Bone marrow (tissue), 2 donors: Measurements from ENCODE around the gene PLPP7.
"Not testable (repeated sequence)": the region's sequence is repeated elsewhere in the genome, so short reads cannot be mapped to it uniquely, and the experiment has no call there.

Source experiments
- DNase-seq, 2 donors: peaks; one replicate each; lab custom pipeline; 2025; lab: John Stamatoyannopoulos, UW

The PLPP7 gene

DNA sequence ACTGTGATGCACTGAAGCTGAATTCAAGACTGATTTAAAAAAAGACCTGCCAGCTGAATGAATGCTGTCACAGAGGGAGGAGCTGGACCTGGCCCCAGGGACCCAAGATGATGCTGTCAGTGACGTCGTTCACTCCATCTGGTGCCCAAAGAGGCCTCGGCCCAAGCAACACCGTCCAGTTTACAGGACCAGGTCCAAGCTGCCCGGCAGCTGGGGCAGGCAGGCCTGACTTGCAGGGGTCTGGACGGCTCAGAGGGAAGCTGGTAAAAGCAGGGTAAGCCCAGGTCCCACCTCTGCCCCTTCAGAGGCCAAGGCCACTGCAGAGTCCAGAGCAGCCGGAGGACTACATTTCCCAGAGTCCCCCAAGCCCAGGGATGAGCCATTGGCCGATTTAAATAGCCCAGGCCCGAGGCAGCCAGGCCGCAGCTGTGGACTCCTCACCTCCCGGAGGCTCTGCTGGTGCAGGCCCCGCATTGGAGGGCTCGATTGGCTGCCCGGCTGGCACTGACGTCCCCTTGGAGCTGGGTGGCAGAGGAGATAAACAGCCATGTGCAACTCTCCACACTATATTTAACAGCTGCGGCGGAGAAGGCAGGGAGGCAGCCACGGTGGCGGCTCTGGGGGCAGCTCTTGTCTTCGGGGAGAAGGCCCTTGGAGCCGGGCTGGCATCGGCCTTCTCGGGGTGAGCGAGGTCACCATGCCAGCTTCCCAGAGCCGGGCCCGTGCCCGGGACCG lies at the start of gene PLPP7:
Gene PLPP7 (plus strand): TSS at position 423 of the 735 bp plus-strand sequence. CDS start 275 bp downstream, at position 698.
- no peak for DNase-seq

DNA sequence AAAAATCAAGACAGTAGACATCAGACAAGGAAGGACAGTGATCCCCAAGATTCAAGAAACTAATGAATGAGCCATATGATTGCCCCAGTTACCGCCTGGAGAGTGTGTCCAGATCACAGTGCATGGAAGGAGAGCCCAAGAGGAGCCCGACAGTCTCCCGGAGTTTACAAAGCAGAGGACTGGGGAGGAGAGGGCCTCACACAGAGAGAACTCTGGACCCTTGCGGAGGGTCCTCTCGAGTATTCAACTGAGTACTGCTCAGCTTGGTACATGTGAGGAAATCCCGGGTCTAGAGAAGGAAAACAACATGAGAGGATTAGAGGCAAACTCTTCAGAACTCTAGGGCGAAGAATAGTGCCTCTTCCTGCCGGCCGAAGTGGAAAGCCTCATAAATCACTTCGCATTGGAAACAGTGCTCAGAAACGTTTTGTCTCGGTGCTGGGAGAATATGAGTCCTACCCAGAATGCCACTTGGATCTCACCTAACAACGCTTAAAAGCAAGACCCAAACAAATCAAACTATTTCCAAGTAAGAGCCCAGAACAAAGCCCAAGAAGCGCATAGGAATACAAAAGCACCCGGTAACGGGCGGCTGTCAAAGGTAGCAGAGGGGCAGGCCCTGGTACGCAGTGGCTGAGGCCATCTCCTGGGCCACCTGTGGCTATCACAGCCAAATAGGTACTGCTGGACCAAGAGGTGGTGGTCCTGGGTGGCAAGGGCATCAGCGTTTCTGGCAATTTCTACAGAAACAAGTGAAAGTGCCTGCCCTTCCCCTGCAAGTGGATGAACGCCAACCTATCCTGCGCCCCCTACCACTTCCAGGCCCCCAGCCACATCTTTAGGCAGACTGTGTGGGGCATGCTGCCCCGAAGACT lies 49.2 kb upstream of the PLPP7 start:
- DNase-seq: no peak

DNA sequence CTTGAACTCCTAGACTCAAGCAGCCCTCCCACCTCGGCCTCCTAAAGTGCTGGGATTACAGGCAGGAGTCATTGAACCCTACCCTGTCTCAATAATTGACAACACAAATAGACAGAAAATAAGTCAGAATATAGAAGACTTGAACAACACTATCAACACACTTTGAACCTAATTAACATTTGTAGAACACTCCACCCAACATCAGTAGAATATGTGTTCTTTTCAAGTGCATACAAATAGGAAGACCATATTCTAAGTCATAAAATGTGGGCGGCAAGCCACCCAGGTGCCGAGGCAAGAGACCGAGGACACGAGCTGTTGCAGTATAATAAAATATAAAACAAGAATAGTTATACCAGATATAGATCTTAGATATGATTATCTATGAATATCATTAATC lies 45.2 kb upstream of the PLPP7 start:
- DNase-seq: not testable (repeated sequence)

DNA sequence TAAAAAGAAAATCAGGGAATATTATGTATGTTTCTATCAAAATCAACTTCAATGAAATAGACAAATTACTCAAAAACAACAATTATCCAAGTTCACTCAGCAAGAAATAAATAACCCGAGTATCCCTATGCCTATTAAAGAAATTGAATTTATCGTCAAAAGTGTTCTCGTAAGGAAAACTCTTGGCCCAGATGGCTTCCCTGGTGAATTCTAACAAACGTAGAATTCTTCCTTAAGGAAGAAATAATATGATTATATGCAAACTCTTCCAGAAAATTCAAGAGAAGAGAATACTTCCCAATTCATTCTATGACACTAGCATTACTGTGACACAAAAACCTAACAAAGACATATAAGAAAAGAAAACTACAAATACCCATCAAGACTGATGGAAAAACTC lies 42.9 kb upstream of the PLPP7 start:
- no peak for DNase-seq

DNA sequence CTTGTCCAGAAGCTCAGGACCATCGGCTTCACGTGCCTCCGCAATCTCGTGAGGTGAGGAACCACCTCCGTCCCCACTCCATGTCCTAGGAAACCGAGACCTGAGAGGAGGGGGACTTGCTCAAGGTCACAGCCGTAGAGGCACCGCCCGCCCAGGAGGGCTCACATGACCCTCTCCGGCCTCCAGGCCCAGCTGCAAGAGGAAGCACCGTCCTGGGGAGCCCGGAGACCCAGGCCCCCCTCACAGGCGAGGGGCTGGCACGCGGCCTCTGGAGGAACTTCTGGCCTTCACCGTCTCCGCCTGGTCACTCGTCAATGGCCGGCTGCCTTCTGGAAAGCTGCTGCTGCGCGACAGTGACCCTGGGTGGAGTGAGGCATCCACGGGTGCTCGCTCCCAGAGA lies 37.4 kb upstream of the PLPP7 start:
- no peak for DNase-seq

DNA sequence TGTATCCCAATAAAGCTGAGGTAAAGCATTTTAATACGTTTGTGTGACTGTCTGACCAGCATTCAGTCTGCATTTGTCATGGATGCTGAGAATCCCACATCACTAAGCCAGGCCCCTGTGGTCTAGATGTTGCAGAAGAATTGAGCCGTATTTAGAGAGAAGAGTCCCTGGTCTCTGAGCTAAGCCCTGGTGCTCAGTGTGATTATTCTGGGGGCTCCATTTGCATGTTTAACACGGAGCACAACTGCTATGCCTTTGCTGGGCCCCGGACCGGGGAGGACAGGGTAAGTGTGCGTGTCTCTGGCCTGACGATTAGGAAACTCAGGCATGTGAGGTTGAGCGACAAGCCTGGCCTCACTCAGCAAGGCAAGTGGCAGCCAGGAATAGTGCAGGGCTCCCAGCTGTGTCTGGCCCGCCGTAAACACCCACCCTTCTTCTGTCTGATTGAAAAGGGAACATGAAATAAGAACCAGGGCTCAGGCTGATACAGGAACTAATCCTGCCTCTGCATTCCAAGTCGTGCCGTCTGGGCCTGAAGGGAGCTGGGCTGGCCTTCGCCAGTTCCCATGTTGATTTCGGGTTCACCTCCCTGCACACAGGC lies 35.5 kb upstream of the PLPP7 start:
- DNase-seq: peak in 1 of 2 donors; percentile 85

DNA sequence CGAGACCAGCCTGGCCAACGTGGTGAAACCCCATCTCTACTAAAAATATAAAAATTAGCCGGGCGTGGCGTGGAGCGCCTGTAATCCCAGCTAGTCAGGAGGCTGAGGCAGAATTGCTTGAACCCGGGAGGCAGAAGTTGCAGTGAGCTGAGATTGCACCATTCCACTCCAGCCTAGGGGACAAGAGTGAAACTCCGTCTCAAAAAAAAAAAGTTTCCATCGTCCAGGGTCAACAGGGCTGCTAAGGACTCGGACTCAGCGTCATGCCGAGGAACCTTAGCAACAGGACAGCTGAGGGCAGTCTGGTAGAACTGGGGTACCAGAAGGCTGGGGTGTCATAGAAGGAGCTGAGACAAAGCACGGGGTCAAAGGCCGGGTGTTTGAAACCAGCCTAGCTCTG lies 34.9 kb upstream of the PLPP7 start:
- no peak for DNase-seq

DNA sequence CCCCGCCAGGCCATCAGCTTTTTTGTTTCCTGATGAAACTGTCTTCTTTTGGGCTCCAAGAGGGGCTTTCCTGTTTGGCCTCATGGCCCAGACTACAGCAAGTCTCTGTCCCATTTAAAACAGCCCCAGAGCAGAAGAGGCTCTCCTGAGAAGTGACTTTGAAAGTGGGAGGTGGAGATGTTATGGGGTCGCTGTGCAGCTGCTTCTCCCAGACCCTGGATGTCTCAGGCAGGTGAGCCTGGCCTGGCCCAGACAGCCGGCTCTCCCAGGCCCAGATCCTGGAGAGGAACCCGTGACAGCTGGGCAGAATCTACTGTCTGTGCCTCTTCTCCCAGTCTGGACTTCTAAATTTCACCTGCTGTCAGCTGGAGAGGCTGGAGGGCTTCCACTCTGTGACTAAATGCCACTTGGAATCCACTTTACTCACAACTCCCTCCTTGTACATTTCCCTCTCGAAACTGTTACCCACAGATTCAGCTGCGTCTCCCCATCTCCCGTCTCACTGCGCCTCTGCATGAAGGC lies 33.8 kb upstream of the PLPP7 start:
- DNase-seq: no peak

DNA sequence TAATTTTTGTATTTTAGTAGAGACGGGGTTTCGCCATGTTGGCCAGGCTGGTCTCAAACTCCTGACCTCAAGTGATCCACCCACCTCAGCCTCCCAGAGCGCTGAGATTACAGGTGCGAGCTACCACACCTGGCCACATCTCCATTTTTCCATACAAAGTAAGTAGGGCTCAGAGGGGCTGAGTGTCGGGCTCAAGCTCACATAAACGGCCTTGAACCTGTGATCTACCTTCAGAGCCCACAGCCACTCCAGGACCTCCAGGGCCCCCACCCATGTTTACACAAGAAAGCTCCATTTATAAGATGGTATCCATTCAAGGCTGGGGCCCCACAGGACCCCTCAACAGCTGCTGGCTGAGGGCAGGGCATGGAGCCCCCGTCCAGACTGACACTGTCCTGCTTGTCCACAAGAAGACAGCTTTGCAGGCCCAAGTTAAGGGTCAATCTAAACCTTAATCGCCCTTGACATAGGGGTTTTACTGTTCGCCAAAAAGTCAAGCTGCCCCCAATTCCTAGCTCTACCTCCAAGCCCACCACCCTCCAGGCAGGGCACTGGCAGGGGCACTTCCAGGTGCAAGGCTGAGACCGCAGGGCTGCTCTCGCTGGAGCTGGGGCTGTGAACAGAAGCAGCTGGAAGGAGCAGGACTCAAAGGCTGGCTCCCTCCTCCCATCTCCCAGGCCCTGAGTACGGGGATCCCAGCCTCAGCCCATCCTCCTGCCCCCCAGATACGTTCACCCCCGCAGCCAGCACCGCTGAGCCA lies 32.1 kb upstream of the PLPP7 start:
- no peak for DNase-seq

DNA sequence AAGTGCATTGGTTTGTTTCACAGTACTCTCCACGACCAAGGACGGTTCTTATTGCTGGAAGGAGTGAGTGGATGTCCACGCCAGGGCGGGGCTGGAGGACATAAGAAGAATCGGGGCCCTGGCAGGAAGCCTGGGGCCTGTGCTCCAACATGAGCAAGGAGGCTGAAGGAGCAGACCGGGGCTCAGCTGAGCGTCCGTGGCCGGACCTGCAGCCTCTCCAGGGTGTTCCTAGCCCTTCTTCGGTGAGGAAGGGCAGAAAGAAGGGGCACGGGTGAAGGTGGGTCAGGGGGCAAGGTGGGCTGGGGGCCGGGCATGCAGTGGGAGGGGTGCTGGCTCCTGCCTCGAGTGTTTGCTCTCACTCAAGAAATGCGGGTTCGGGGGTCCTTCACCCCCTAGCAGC lies 31.3 kb upstream of the PLPP7 start:
- DNase-seq: no peak

DNA sequence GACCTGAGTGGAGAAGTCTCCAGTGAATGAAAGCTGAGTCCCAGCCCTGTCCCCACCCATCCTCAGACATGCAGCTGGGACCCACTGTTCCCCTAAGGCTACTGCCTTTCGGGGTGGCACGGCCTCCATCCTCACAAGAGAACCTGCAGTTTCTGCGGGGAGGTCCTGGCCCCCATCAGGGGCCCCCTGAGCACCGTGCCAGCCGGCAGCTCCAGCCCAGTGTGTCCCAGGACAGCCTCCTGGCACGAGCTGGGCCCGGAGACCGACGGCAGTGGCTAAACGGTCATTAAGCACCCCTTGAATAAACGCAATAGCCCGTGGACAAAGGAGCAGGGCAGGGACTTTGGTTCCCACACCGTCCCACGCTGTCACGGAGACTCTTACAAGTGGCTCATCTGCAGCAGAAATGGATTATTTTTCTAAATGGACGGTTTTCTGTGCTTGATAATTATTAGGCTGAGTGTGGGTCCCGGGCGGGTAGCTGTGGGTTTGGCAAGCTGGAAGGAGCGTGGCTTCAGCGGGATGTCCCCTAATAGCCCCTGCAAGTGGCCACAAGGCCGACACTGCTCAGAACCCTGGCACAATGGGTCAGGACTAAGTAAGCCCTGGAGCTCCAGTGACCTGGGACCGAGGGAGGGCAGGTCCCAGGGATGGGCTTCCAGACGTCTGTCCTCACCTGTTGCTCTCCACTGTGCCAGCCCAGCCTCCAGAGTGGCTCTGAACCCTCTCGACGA lies 30.7 kb upstream of the PLPP7 start:
- no peak for DNase-seq

DNA sequence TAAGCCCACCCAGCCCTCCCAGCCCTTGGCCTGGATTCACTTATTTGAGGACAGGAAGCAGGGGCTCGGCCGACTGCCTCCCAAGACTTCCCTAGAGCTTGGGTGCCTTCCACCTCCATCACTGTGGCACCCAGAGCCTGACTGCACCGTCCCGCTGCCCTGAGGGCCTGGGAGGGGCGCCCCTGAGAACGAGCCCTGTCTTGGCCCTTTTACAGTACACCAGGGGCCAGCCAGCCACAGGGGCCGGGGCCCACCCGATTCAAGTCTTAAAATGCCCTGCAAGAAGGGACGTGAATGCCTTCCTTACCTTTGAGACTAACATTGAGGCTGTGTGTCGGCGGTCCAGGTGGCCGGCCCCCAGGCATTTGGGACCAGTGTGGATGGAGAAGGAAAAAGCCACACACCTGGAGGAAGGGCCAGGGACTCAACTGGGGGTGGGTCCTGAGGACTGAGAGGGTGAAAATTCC lies 30.1 kb upstream of the PLPP7 start:
- no peak for DNase-seq

DNA sequence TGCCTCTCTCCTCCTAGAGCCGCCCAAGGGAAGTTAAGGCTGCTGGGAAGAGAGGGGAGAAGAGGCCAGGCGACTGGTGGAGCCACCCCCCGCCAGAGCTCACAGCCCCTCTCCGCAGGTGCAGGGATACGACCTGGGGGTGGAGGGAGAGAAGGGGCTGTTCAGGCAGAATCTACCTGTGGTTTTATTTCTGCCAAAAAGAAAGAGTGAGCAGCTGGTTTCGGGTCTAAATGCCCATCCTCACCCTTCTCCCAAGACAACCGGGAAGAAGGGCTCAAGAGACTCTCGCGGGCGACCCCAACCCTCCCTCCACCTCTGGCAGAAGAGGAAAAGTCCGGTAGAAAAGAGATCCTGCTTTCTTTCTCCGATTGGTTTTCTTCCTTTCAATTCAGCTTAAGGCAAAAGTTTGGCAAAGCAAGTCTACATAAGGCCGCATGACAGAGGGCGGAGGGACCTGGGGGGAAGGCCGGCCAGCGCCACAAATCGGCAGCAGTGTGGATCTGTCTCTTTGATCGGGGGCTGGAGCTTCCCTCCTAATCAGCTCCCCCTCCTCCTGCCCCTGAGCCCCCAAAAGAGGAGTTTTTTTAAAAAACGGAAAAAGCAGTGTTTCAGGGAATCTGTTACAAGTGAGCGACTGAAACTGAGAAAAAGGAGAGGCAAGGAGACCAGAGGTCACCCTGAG lies 29.5 kb upstream of the PLPP7 start:
- no peak for DNase-seq

DNA sequence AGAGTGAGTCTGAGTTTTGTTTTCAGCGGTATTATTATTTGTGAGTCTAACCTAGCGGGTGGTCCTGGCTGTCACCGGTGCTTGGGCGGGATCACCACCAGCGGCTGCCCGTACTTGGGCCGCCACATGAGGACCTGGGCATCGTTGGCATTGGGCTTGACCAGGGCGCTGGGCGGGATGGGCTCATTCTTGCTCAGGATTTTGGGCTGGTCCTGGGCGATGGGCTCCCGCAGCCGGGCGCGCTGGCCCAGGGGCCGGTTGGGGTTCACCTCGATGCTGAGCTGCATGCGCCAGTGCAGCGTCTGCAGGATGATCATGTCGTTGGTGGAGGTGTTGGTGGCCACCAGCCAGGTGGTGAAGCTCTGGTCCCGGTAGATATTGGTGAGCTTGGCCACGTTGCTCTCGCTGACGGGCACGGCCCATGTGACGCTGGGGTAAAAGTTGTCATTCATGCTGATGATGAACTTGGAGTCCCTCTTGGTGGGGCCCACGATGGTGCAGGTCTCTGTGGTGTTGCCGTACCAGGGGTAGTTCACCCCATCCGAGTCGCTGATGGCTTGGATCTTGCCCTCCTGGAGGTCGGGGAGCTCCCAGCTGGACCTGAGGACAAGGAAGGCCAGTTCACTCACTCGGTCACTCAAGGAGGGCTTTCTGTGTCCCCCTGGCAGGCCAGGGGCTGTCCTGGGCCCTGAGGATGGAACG lies 28.6 kb upstream of the PLPP7 start:
- DNase-seq: no peak

DNA sequence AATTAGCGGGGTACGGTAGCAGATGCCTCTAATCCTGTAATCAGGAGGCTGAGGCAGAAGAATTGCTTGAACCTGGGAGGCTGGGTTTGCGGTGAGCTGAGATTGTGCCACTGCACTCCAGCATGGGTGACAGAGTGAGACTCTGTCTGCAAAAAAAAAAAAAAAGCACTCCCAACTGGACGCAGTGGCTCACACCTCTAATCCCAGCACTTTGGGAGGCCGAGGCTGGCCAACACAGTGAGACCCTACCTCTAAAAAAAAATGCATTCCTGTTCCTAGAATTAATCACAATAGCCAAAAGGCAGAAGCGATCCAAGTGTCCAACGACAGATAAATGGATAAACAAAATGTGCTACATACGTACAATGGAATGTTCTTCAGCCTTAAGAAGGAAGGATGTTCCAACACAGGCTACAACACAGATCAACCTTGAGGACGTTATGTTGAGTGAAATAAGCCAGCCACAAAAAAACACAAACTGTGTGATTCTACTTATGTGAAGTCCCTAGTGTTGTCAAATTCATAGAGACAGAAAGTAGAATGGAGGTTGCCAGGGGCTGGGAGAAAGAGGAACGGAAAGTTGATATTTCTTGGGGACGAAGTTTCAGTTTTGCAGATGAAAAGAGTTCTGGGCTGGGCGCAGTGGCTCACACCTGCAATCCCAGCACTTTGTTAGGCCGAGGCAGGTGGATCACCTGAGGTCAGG lies 27.0 kb upstream of the PLPP7 start:
- no peak for DNase-seq

DNA sequence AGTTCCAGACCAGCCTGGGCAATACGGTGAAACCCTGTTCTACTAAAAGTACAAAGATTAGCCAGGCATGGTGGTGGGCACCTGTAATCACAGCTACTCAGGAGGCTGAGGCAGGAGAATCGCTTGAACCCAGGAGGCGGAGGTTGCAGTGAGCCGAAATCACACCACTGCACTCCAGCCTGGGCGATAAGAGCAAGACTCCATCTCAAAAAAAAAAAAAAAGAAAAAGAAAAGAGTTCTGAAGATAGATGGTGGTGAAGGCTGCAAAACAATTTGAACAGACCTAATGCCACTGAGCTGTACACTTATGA lies 26.5 kb upstream of the PLPP7 start:
- DNase-seq: not testable (repeated sequence)

DNA sequence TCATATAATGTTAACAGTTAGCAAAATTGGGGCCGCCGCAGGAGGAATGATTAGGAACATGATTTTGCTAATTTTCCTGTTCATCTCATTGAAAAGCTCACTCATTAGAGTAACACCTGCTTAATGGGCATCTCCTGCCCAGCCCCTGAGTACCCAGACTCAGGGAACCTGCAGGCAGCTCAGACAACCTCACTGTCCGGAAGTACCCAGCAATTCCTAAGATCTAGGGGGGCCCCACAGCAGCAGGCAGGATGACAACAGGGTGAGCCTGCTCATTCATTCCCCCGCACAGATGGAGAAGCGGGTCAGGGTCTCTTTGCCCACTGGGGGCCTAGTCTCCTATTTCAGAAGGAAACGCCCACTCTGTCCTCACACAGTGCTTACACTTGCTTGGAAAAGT lies 25.8 kb upstream of the PLPP7 start:
- DNase-seq: no peak

DNA sequence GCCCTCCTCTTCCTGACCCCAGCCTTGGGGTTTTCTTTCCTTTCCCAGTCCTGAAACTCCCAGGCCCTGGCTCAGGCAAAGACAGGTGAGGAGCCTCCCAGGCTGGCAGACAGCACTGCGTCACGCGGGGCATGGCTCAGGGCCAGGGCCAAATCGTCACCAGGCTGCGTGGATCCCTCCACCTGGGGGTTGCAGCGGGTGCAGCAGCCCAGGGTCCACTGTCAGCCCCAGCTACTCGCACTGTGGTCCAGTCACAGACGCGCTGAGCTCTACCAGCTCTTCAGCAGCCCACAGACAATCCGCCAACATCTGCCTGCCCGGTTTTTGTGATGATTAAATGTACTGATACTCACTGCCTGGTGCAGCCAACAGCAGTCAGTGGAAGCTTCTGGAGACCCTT lies 25.3 kb upstream of the PLPP7 start:
- no peak for DNase-seq
